Thoracic aorta (tissue), 2 donors: ENCODE results near the gene PIGK. TPM values are rescaled to one million over a fixed set of nuclear protein-coding genes. Genes with fewer than 3 reads are reported as not detected.
"Not testable (repeated sequence)": the region's sequence is repeated elsewhere in the genome, so short reads cannot be mapped to it uniquely, and the experiment has no call there.

Experiments
- ATAC-seq: fragments of 150-250 bp; one replicate; pipeline ENCODE4 v1.8.0; 2017; ENCODE audit warnings: low read depth; ENCODE audit not compliant: insufficient number of reproducible peaks, low FRiP score
- DNase-seq: peaks from one replicate; pipeline ENCODE4 v3.0.0-alpha.2; 2020; ENCODE audit warnings: low spot score
- H3K27ac ChIP-seq, 2 donors: fragments of 200-600 bp; sonication (generic); 1 replicate in 1 of 2; 2 replicates in 1 of 2; pipeline ENCODE4 v1.5.1; 2016; ENCODE audit warnings: mild to moderate bottlenecking in 2 of 2, moderate library complexity in 2 of 2
- H3K27me3 ChIP-seq: fragments of 200-600 bp; sonication (generic); replicated peaks from 2 replicates; pipeline ENCODE4 v1.6.0; 2016; ENCODE audit warnings: mild to moderate bottlenecking; ENCODE audit not compliant: insufficient read depth
- H3K36me3 ChIP-seq: fragments of 200-600 bp; sonication (generic); one replicate; pipeline ENCODE4 v1.5.1; 2016
- H3K4me1 ChIP-seq, 2 donors: fragments of 200-600 bp; sonication (generic); 1 replicate in 1 of 2; 2 replicates in 1 of 2; pipeline versions ENCODE4 v1.5.1 to v1.6.0; 2016; ENCODE audit warnings: low read depth in 2 of 2, mild to moderate bottlenecking in 1 of 2; ENCODE audit not compliant: control insufficient read depth in 1 of 2
- H3K4me3 ChIP-seq: fragments of 200-600 bp; sonication (generic); 2 replicates; pipeline ENCODE4 v1.5.1; 2016; ENCODE audit warnings: mild to moderate bottlenecking
- H3K9me3 ChIP-seq: fragments of 200-600 bp; sonication (generic); 2 replicates; pipeline ENCODE4 v1.5.1; 2016
- total RNA-seq, 2 donors: library from RNA; depleted of rRNA; stranded (reverse); fragments of >200 nt; gene quantifications; one replicate each; pipeline versions ENCODE4 v1.1.0 to v1.2.3, GENCODE V29; 2016
- TF ChIP-seq, protein P1 (sequence below): fragments of 200-600 bp; sonication (generic); IDR thresholded peaks from one replicate; pipeline ENCODE4 v1.5.1; 2019; ENCODE audit warnings: antibody characterized with exemption

PIGK gene
- total RNA-seq, 2 donors from 2014 or later, result 14.9 to 21.7 TPM

- peaks cover 5 to 9% of the 10 kb centered on the region in 2 donors for H3K4me1 ChIP-seq
- no peak for DNase-seq
- H3K9me3 ChIP-seq, result no peaks in the 10 kb centered on the region
- no peaks in the 10 kb centered on the region for H3K27me3 ChIP-seq
- no peak overlapping the region for H3K27ac ChIP-seq
- TF ChIP-seq, protein P1, sequence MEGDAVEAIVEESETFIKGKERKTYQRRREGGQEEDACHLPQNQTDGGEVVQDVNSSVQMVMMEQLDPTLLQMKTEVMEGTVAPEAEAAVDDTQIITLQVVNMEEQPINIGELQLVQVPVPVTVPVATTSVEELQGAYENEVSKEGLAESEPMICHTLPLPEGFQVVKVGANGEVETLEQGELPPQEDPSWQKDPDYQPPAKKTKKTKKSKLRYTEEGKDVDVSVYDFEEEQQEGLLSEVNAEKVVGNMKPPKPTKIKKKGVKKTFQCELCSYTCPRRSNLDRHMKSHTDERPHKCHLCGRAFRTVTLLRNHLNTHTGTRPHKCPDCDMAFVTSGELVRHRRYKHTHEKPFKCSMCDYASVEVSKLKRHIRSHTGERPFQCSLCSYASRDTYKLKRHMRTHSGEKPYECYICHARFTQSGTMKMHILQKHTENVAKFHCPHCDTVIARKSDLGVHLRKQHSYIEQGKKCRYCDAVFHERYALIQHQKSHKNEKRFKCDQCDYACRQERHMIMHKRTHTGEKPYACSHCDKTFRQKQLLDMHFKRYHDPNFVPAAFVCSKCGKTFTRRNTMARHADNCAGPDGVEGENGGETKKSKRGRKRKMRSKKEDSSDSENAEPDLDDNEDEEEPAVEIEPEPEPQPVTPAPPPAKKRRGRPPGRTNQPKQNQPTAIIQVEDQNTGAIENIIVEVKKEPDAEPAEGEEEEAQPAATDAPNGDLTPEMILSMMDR, result no peak
- ATAC-seq, result no peak
- no peaks in the 10 kb centered on the region for H3K36me3 ChIP-seq
- no peak overlapping the region for H3K4me3 ChIP-seq
These were observed 3.3 kb upstream of the PIGK start for GRCh38 chr1:77222496-77222895.

GRCh38 chr1:77220687-77221463, 1.6 kb upstream of the PIGK start:
- no peaks in the 10 kb centered on the region for H3K36me3 ChIP-seq
- no peaks in the 10 kb centered on the region for H3K27me3 ChIP-seq
- peaks cover 5 to 9% of the 10 kb centered on the region in 2 donors for H3K4me1 ChIP-seq
- DNase-seq (no peak), ATAC-seq (no peak)
- H3K27ac ChIP-seq, result no peak overlapping the region
- H3K9me3 ChIP-seq, result no peaks in the 10 kb centered on the region
- H3K4me3 ChIP-seq, result no peak overlapping the region
- TF ChIP-seq, protein P1, result no peak

- H3K27ac ChIP-seq, result peak overlapping the region; percentile 66 to 68
- no peaks in the 10 kb centered on the region for H3K36me3 ChIP-seq
- TF ChIP-seq, protein P1, result no peak
- no peaks in the 10 kb centered on the region for H3K9me3 ChIP-seq
- no peaks in the 10 kb centered on the region for H3K27me3 ChIP-seq
- peak overlapping the region; percentile 71 for H3K4me3 ChIP-seq
- peaks cover 5 to 9% of the 10 kb centered on the region in 2 donors for H3K4me1 ChIP-seq
- DNase-seq, result no peak
- ATAC-seq, result peak; percentile 47
These were observed 609 bp downstream of the PIGK start for GRCh38 chr1:77218477-77219165.

DNA sequence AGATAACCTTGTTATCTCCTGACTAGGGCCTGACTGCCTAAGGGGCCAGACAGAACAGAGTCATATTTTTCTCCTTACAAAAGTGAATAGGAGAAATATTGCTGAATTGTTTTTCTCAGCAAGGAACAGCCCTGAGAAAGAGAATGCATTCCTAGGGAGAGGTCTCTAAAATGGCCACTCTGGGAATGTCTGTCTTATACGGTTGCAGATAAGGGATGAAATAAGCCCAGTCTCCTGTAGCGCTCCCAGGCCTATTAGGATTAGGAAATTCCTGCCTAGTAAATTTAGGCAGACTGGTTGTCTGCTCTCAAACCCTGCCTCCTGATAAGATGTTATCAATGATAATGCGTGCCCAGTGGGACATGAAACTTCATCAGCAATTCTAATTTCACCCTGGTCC, 15.2 kb downstream of the PIGK start:
- not testable (repeated sequence) for H3K4me1 ChIP-seq, H3K4me3 ChIP-seq, DNase-seq, H3K36me3 ChIP-seq, H3K9me3 ChIP-seq, H3K27ac ChIP-seq, H3K27me3 ChIP-seq, ATAC-seq

- ATAC-seq (no peak), DNase-seq (no peak)
- Histone ChIP-seq H3K4me1 (peaks cover 0 to 5% of the 10 kb centered on the region in 2 donors), H3K27ac (no peak overlapping the region), H3K9me3 (no peaks in the 10 kb centered on the region), H3K36me3 (no peaks in the 10 kb centered on the region), H3K4me3 (no peak overlapping the region), H3K27me3 (no peaks in the 10 kb centered on the region)
- TF ChIP-seq, protein P1, result no peak
These were observed 16.5 kb downstream of the PIGK start for GRCh38 chr1:77202751-77203150.
